ENCODE data around the gene LGR4. TPM values are rescaled to one million over a fixed set of nuclear protein-coding genes. Genes with fewer than 3 reads are reported as not detected.

LGR4 gene
- total RNA-seq, 3 donors from 2014 or later (not counting 1 experiment from before 2014, with no cell fraction given) = 0.08 to 0.70 (median 0.35) TPM

DNA sequence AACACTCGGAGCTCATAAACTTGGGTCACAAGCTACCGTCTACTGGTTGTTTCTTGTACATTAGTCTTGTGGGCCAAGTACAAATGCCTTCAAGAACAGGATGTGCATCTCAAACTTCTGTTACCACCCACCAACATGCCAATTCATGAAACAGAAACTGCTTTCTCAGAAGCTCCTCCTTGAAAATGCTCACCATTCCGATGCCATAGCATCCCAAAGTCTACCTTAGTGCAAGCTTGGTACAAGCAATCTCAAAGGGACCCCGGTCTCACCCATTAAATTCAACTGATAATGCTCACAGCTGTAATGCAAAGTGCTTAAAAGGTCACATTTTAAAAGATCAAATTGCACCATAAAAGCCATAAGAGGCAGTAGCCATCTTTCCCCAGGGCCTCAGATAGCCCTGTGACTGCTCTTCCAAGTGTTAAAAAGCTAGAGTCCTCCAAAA lies 77.8 kb downstream of the LGR4 start:
- no peak for ATAC-seq
- Histone ChIP-seq H3K27ac (ENCODE audit: low read length) (no peak overlapping the region), H3K27me3 (ENCODE audit: control insufficient read depth, insufficient read depth, low read length) (no peaks in the 10 kb centered on the region), H3K4me1 (ENCODE audit: control insufficient read depth, insufficient read depth, low read length) (no peaks in the 10 kb centered on the region), H3K4me3 (ENCODE audit: low read length) (no peak overlapping the region), H3K36me3 (ENCODE audit: control insufficient read depth, insufficient read depth, low read length) (no peaks in the 10 kb centered on the region), H3K9me3 (ENCODE audit: control insufficient read depth, insufficient read depth, low read length) (no peaks in the 10 kb centered on the region)
- Mint-ChIP-seq H3K27me3 (ENCODE audit: low read depth in 2 of 2) (peaks cover 5 to 20% of the 10 kb centered on the region in 2 donors), H3K27ac (no peak overlapping the region), H3K4me3 (no peak overlapping the region), H3K4me1 (no peaks in the 10 kb centered on the region), H3K36me3 (no peaks in the 10 kb centered on the region), H3K9me3 (no peaks in the 10 kb centered on the region)
- WGBS (ENCODE audit: insufficient coverage) = 83% methylated on average over 4 of the region's 4 CpGs
- no peak for DNase-seq
- TF ChIP-seq, protein P1, sequence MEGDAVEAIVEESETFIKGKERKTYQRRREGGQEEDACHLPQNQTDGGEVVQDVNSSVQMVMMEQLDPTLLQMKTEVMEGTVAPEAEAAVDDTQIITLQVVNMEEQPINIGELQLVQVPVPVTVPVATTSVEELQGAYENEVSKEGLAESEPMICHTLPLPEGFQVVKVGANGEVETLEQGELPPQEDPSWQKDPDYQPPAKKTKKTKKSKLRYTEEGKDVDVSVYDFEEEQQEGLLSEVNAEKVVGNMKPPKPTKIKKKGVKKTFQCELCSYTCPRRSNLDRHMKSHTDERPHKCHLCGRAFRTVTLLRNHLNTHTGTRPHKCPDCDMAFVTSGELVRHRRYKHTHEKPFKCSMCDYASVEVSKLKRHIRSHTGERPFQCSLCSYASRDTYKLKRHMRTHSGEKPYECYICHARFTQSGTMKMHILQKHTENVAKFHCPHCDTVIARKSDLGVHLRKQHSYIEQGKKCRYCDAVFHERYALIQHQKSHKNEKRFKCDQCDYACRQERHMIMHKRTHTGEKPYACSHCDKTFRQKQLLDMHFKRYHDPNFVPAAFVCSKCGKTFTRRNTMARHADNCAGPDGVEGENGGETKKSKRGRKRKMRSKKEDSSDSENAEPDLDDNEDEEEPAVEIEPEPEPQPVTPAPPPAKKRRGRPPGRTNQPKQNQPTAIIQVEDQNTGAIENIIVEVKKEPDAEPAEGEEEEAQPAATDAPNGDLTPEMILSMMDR (IDR thresholded peaks at IDR 0.05) = no peak
- intact Hi-C loops (cut with micrococcal nuclease) = no loop called here

DNA sequence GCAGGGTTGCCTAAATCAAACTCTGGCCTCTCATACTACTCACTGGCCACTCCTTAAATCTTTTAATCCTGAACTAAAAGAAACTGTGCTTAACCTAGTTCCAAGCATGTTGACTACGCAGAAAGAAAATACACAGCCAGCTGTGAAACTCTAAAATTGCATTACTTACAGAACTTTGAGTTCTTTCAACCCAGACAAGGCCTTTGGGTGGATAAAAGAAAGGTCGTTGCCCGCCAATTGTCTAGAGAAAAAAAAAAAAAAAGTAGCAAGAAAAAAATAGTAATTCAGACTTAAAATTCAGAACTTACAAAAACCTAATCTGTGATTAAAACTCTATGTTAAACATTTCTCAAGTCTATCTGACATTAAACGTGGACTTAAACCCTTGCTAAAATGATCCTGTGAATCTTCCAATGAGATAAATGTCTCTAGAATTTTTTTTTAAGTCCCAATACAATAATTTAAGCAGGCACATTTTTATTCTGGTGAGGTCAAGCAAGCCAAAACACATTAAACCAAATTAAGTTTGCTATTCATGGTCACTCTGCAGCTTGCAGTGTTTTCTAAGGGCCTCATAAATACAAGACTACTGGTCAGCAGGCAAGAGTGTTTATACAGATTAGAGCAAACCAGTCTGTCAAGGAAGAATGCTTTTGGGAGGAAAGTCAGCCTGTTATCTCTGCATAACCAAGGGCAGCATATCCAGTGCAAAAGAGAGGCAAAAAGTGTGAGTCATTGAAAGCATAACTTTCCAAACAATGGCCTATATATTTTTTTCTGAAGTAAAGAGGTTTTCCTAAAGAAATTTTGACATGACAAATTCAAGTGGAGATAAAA lies 80.1 kb downstream of the LGR4 start:
- Histone ChIP-seq H3K4me3 (ENCODE audit: low read length) (no peak overlapping the region), H3K27me3 (ENCODE audit: control insufficient read depth, insufficient read depth, low read length) (no peaks in the 10 kb centered on the region), H3K4me1 (ENCODE audit: control insufficient read depth, insufficient read depth, low read length) (no peaks in the 10 kb centered on the region), H3K36me3 (ENCODE audit: control insufficient read depth, insufficient read depth, low read length) (no peaks in the 10 kb centered on the region), H3K9me3 (ENCODE audit: control insufficient read depth, insufficient read depth, low read length) (no peaks in the 10 kb centered on the region), H3K27ac (ENCODE audit: low read length) (no peak overlapping the region)
- no peaks in the 10 kb centered on the region for H3K36me3 Mint-ChIP-seq
- H3K4me1 Mint-ChIP-seq = no peaks in the 10 kb centered on the region
- TF ChIP-seq, protein P1 (IDR thresholded peaks at IDR 0.05) = no peak
- no peak for ATAC-seq
- peaks cover 5 to 22% of the 10 kb centered on the region in 2 donors for H3K27me3 Mint-ChIP-seq (ENCODE audit: low read depth in 2 of 2)
- no peak overlapping the region for H3K27ac Mint-ChIP-seq
- no peaks in the 10 kb centered on the region for H3K9me3 Mint-ChIP-seq
- 92% methylated on average over 2 of the region's 4 CpGs for WGBS (ENCODE audit: insufficient coverage)
- intact Hi-C loops (cut with micrococcal nuclease) = no loop called here
- DNase-seq = no peak
- no peak overlapping the region for H3K4me3 Mint-ChIP-seq

DNA sequence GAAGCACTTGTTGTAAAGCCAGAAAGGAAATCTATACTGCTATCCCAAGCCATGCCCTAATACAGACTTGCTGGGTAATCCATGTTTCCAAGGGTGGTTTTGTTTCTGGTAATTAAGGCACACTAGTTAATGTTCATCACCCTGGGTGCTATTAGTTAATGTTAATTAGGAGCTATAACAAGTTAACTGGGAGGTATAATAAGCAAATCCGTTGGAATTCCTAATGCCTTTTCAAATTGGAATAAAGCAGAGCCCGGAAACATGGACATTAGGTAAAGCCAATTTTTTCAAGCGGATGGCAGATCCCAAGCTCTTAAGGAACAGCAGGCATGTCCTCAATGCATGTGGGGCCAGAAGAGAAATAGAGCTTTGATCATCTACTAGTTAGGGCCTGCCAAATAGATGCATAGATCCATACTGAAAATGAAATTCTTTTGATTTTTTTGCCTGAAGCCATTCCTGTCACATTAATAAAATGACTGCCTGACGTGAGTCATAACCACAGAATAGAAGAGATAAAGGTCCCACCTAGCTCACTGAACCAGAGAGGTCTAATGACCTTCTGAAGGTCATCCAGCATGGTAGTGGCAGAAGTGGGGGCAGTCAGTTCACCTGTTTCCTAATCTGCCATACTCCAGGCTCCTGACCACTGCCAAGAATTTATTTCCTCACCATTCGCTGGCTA lies 81.1 kb downstream of the LGR4 start:
- Mint-ChIP-seq H3K36me3 (no peaks in the 10 kb centered on the region), H3K27me3 (ENCODE audit: low read depth in 2 of 2) (peaks cover 2 to 30% of the 10 kb centered on the region in 2 donors), H3K4me3 (no peak overlapping the region), H3K4me1 (no peaks in the 10 kb centered on the region), H3K9me3 (no peaks in the 10 kb centered on the region), H3K27ac (no peak overlapping the region)
- DNase-seq (no peak), ATAC-seq (no peak)
- Histone ChIP-seq H3K27me3 (ENCODE audit: control insufficient read depth, insufficient read depth, low read length) (no peaks in the 10 kb centered on the region), H3K36me3 (ENCODE audit: control insufficient read depth, insufficient read depth, low read length) (no peaks in the 10 kb centered on the region), H3K4me1 (ENCODE audit: control insufficient read depth, insufficient read depth, low read length) (no peaks in the 10 kb centered on the region), H3K9me3 (ENCODE audit: control insufficient read depth, insufficient read depth, low read length) (no peaks in the 10 kb centered on the region), H3K4me3 (ENCODE audit: low read length) (no peak overlapping the region), H3K27ac (ENCODE audit: low read length) (no peak overlapping the region)
- TF ChIP-seq, protein P1 (IDR thresholded peaks at IDR 0.05) = no peak
- intact Hi-C loops (cut with micrococcal nuclease) = no loop called here
- 84% methylated on average over 5 of the region's 5 CpGs for WGBS (ENCODE audit: insufficient coverage)
